Vagina (tissue), 2 donors: Measurements from ENCODE around the gene PHF14. TPM values are rescaled to one million over a fixed set of nuclear protein-coding genes. Genes with fewer than 3 reads are reported as not detected.

ENCODE experiments used
- DNase-seq, 2 donors: peaks; one replicate each; pipeline ENCODE4 v3.0.0-alpha.2; 2017; ENCODE audit errors: extremely low spot score in 2 of 2
- H3K27ac ChIP-seq: fragments of 200-600 bp; sonication (generic); one replicate; pipeline ENCODE4 v1.5.1; 2019
- H3K27me3 ChIP-seq: fragments of 200-600 bp; sonication (generic); one replicate; pipeline ENCODE4 v1.5.1; 2019
- H3K36me3 ChIP-seq, 2 donors: fragments of 200-600 bp; sonication (generic); one replicate each; pipeline ENCODE4 v1.5.1; 2017 to 2019
- H3K4me1 ChIP-seq: fragments of 200-600 bp; sonication (generic); one replicate; pipeline ENCODE4 v1.5.1; 2019
- H3K4me3 ChIP-seq, 2 donors: fragments of 200-600 bp; sonication (generic); 1 replicate in 1 of 2; 2 replicates in 1 of 2; pipeline ENCODE4 v1.5.1; 2016 to 2019
- H3K9me3 ChIP-seq: fragments of 200-600 bp; sonication (generic); one replicate; pipeline ENCODE4 v1.5.1; 2019
- POLR2A ChIP-seq, 2 donors: fragments of 450-650 bp; IDR thresholded peaks; one replicate each; pipeline ENCODE4 v1.6.1; 2017; ENCODE audit warnings: antibody characterized with exemption in 2 of 2, mild to moderate bottlenecking in 2 of 2, moderate library complexity in 2 of 2
- POLR2AphosphoS5 ChIP-seq, 2 donors: sonication (generic); formaldehyde crosslinking; IDR thresholded peaks; one replicate each; pipeline ENCODE4 v1.9.0; 2017; ENCODE audit warnings: antibody characterized with exemption in 2 of 2, mild to moderate bottlenecking in 2 of 2, low read depth in 1 of 2; ENCODE audit not compliant: insufficient read depth in 1 of 2
- intact Hi-C: fragments of 100-400 bp; cut with DNase I; formaldehyde crosslinking; loops from one replicate; pipeline ENCODE4 v1.15.1; 2023
- total RNA-seq: library from RNA; depleted of rRNA; stranded (reverse); fragments of >200 nt; gene quantifications from one replicate; pipeline ENCODE4 v1.2.3, GENCODE V29; 2016
- TF ChIP-seq, protein P1 (sequence below), 3 experiments: fragments of 450-650 bp in 2 of 3; fragments of 200-600 bp in 1 of 3; sonication (generic) in 1 of 3; IDR thresholded peaks; one replicate each; pipeline ENCODE4 v1.5.1; 2017 to 2019; ENCODE audit warnings: antibody characterized with exemption in 3 of 3, mild to moderate bottlenecking in 2 of 3, moderate library complexity in 2 of 3

PHF14 gene
- total RNA-seq, 1 donor from 2014 or later = 43.5 TPM

DNA sequence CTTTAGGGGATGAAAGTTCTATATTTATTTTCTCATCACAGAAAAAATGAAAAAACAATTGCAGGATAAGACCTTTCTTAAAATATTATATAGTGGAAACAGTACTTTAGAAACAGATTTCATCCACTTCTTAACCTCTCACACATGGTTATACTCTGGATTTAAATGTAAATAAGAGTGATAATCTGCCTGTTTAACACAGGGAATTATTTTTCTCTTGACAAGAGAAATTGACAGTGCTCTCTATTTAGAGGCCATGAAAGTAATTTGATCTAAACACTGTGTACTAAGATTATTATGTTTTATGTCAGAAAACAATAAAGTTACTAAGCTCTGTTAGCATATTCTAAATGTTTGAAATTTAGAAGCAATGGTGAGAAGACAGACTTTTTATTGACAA lies 88.4 kb downstream of the PHF14 start:
- no peak for TF ChIP-seq POLR2AphosphoS5 (IDR thresholded peaks at IDR 0.05; ENCODE audit: insufficient read depth in 1 of 2, low read depth in 1 of 2)
- no peak for TF ChIP-seq POLR2A (IDR thresholded peaks at IDR 0.05)
- TF ChIP-seq, protein P1, sequence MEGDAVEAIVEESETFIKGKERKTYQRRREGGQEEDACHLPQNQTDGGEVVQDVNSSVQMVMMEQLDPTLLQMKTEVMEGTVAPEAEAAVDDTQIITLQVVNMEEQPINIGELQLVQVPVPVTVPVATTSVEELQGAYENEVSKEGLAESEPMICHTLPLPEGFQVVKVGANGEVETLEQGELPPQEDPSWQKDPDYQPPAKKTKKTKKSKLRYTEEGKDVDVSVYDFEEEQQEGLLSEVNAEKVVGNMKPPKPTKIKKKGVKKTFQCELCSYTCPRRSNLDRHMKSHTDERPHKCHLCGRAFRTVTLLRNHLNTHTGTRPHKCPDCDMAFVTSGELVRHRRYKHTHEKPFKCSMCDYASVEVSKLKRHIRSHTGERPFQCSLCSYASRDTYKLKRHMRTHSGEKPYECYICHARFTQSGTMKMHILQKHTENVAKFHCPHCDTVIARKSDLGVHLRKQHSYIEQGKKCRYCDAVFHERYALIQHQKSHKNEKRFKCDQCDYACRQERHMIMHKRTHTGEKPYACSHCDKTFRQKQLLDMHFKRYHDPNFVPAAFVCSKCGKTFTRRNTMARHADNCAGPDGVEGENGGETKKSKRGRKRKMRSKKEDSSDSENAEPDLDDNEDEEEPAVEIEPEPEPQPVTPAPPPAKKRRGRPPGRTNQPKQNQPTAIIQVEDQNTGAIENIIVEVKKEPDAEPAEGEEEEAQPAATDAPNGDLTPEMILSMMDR (IDR thresholded peaks at IDR 0.05) = no peak
- H3K4me1 ChIP-seq = no peaks in the 10 kb centered on the region
- H3K4me3 ChIP-seq = no peak overlapping the region
- intact Hi-C loops = no loop called here
- peaks cover 0 to 19% of the 10 kb centered on the region in 2 donors for H3K36me3 ChIP-seq
- DNase-seq = no peak
- H3K27me3 ChIP-seq = no peaks in the 10 kb centered on the region
- H3K27ac ChIP-seq = no peak overlapping the region
- no peaks in the 10 kb centered on the region for H3K9me3 ChIP-seq

DNA sequence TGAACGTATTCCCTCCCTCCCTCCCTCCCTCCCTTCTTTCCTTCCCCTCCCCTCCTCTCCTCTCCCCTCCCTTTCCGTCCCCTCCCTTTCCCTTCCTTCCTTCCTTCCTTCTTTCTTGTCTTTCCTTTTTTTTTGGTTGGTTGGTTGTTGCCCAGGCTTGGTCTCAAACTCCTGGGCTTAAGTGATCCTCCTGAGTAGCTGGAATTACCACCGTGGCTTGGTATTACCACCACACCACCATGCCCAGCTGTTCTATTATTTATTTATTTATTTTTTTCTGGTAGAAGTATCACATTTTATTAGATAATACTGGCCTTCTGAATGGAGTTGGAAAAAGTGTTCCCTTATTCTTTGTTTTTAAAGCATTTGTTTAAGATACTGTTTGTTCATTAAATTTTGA lies 95.9 kb downstream of the PHF14 start:
- intact Hi-C loops = no loop called here
- H3K36me3 ChIP-seq = peaks cover 0 to 4% of the 10 kb centered on the region in 2 donors
- DNase-seq = no peak
- H3K4me1 ChIP-seq = no peaks in the 10 kb centered on the region
- TF ChIP-seq, protein P1 (IDR thresholded peaks at IDR 0.05) = no peak
- H3K9me3 ChIP-seq = no peaks in the 10 kb centered on the region
- no peaks in the 10 kb centered on the region for H3K27me3 ChIP-seq
- no peak overlapping the region for H3K27ac ChIP-seq
- H3K4me3 ChIP-seq = no peak overlapping the region

DNA sequence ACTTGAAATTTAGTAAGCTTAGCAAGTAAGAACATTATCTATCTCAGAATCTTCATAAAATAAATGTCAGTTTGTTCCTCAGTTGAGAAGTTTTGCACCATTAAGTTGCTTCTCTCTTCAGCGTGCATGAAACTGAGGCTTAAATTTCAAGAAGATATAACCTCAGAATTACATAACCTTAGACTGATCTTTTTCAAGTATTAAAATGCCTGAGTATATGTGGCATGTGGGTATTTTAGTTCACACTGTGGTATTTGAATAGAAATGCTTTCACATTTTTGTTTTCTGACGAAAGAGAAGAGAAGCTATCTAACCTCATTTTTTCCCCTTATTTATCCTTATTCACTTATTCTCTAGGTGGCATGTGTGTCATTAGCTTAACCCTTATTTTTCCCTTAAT lies 104.1 kb downstream of the PHF14 start:
- Histone ChIP-seq H3K4me1 (no peaks in the 10 kb centered on the region), H3K27me3 (no peaks in the 10 kb centered on the region), H3K9me3 (no peaks in the 10 kb centered on the region), H3K36me3 (peaks cover 0 to 4% of the 10 kb centered on the region in 2 donors), H3K27ac (no peak overlapping the region), H3K4me3 (no peak overlapping the region)
- no peak for DNase-seq
- intact Hi-C loops = no loop called here
- no peak for TF ChIP-seq POLR2A (IDR thresholded peaks at IDR 0.05)
- TF ChIP-seq POLR2AphosphoS5 (IDR thresholded peaks at IDR 0.05; ENCODE audit: insufficient read depth in 1 of 2, low read depth in 1 of 2) = no peak
- TF ChIP-seq, protein P1 (IDR thresholded peaks at IDR 0.05) = no peak

DNA sequence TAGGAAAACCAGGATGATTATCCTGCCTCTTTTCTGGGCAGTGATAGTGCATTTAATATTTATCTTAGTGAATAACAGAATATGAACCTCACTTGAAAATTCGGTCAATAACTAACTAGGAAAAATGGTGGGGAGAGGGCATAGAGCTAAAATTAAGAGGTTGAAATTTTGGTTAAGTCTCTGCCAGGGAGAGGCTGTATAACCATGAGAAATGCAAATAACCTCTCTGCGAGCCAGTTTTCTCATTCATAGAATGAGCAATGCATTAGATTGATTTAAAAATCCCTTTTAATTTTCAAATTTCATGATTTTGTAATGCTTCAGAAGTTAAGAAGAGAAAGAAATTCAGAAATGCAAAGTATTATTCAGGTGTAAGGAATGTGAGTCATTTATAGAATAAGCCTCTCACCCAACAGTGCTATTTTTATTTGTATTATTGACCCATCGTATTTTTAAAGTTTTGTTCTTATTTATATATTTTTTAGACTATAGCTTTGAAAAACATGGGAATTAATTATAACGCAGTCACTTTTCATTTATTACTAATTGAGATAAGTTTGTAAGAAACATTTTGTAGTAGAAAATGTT lies 104.7 kb downstream of the PHF14 start:
- intact Hi-C loops = no loop called here
- Histone ChIP-seq H3K4me3 (no peak overlapping the region), H3K27ac (no peak overlapping the region), H3K9me3 (no peaks in the 10 kb centered on the region), H3K4me1 (no peaks in the 10 kb centered on the region), H3K27me3 (no peaks in the 10 kb centered on the region), H3K36me3 (peaks cover 0 to 4% of the 10 kb centered on the region in 2 donors)
- DNase-seq = no peak
- no peak for TF ChIP-seq POLR2A (IDR thresholded peaks at IDR 0.05)
- no peak for TF ChIP-seq POLR2AphosphoS5 (IDR thresholded peaks at IDR 0.05; ENCODE audit: insufficient read depth in 1 of 2, low read depth in 1 of 2)
- TF ChIP-seq, protein P1 (IDR thresholded peaks at IDR 0.05) = no peak

DNA sequence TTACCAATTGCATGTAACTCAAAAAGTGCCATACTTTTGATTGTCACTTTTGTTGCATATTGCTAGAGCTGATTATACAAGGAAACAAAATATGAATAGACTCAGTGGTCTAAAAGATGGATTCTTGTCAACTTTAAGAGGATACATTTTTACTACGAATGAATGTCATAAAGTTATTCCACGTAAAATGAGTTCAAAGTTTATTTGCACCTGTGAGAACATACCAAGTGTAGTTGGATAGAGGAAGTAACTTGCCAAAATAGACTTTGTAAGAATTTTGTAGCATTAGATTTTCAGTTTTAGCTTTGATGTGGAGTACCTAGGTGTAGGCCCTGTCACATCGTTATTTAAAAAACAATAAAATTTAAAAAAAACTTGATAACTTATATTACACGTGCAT lies 106.2 kb downstream of the PHF14 start:
- no peak overlapping the region for H3K4me3 ChIP-seq
- H3K27ac ChIP-seq = no peak overlapping the region
- no peaks in the 10 kb centered on the region for H3K36me3 ChIP-seq
- no peaks in the 10 kb centered on the region for H3K27me3 ChIP-seq
- H3K9me3 ChIP-seq = no peaks in the 10 kb centered on the region
- intact Hi-C loops = no loop called here
- DNase-seq = no peak
- TF ChIP-seq POLR2AphosphoS5 (IDR thresholded peaks at IDR 0.05; ENCODE audit: insufficient read depth in 1 of 2, low read depth in 1 of 2) = no peak
- TF ChIP-seq POLR2A (IDR thresholded peaks at IDR 0.05) = no peak
- TF ChIP-seq, protein P1 (IDR thresholded peaks at IDR 0.05) = no peak
- no peaks in the 10 kb centered on the region for H3K4me1 ChIP-seq
